ENCODE results near the gene BTBD6. TPM values are rescaled to one million over a fixed set of nuclear protein-coding genes. Genes with fewer than 3 reads are reported as not detected.

BTBD6 gene
- total RNA-seq, 1 experiment from 2014 or later, result 9.0 TPM

DNA sequence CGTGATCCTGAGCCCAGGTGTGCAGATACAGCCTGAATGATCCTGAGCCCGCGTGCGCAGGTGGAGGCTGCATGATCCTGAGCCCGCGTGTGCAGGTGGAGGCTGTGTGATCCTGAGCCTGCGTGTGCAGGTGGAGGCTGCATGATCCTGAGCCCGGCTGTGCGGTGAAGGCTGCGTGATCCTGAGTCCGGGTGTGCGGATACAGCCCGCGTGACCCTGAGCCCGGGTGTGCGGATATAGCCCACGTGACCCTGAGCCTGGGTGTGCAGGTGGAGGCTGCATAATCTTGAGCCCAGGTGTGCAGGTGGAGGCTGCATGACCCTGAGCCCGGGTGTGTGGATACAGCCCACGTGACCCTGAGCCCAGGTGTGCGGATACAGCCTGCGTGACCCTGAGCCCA, 32.2 kb downstream of the BTBD6 start:
- no peak overlapping the region for H3K4me2 ChIP-seq
- H3K27me3 ChIP-seq (ENCODE audit: insufficient read depth, low read depth), result no peaks in the 10 kb centered on the region
- H2AFZ ChIP-seq, result no peak overlapping the region
- POLR2A ChIA-PET (ENCODE audit: unreplicated experiment), result no interaction called here
- intact Hi-C loops (cut with micrococcal nuclease; ENCODE audit: unreplicated experiment), result loop anchor here (2.0 to 5.0 kb wide), 3 partner anchors 78 to 308 kb away; no protein-coding TSS in a partner anchor
- H3K79me2 ChIP-seq (ENCODE audit: low read depth), result no peaks in the 10 kb centered on the region; the same call in 1 of the 2 replicates
- no peak overlapping the region for H3K4me3 ChIP-seq
- H3K4me1 ChIP-seq (replicated peaks; ENCODE audit: insufficient read depth), result no peaks in the 10 kb centered on the region
- no peak for TF ChIP-seq EZH2 (IDR thresholded peaks at IDR 0.05; ENCODE audit: low read depth)
- TF ChIP-seq, protein P1, sequence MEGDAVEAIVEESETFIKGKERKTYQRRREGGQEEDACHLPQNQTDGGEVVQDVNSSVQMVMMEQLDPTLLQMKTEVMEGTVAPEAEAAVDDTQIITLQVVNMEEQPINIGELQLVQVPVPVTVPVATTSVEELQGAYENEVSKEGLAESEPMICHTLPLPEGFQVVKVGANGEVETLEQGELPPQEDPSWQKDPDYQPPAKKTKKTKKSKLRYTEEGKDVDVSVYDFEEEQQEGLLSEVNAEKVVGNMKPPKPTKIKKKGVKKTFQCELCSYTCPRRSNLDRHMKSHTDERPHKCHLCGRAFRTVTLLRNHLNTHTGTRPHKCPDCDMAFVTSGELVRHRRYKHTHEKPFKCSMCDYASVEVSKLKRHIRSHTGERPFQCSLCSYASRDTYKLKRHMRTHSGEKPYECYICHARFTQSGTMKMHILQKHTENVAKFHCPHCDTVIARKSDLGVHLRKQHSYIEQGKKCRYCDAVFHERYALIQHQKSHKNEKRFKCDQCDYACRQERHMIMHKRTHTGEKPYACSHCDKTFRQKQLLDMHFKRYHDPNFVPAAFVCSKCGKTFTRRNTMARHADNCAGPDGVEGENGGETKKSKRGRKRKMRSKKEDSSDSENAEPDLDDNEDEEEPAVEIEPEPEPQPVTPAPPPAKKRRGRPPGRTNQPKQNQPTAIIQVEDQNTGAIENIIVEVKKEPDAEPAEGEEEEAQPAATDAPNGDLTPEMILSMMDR (conservative IDR thresholded peaks at IDR 0.05), result no peak
- no TSS peak for BruUV-seq (replicated peaks)
- H3F3A ChIP-seq (ENCODE audit: insufficient read depth, low read depth), result no peaks in the 10 kb centered on the region
- H3K9me2 ChIP-seq (ENCODE audit: insufficient read depth), result no peaks in the 10 kb centered on the region
- CTCF ChIA-PET, result no interaction called here
- peaks cover 38% of the 10 kb centered on the region for H4K20me1 ChIP-seq (ENCODE audit: insufficient read depth)
- DNase-seq, result no peak
- H3K27ac ChIP-seq, result no peak overlapping the region
- no peaks in the 10 kb centered on the region for H3K9me3 ChIP-seq (ENCODE audit: insufficient read depth, low read depth)
- H3K36me3 ChIP-seq (ENCODE audit: low read depth), result no peaks in the 10 kb centered on the region

DNA sequence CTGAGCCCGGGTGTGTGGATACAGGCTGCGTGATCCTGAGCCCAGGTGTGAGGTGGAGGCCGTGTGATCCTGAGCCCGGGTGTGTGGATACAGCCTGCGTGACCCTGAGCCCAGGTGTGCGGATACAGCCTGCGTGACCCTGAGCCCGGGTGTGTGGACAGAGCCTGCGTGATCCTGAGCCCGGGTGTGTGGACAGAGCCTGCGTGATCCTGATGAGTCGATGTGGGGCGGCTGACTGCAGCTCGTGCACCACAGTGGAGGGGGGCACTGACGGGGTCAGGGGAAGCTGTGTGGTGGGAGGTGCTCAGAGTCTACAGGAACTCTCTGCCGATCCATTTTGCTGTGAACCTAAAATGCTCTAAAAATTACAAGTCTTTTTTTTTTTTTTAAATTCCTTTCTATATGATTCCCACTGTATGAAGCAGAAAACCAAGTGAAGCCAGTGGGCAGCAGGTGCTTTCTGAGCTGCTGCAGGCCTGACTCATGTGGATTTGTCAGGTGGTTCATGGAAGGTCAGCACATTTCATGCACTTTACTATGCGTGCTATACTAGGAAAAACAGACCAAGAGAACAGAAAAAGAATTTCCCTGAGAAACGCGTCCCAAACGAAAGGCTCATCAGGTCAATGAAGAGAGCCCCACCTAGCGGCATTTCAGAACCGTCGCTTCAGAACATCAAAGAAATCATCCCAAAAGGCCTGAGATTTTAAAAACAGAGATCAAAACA, 33.2 kb downstream of the BTBD6 start:
- peaks cover 38% of the 10 kb centered on the region for H4K20me1 ChIP-seq (ENCODE audit: insufficient read depth)
- H3K27ac ChIP-seq, result no peak overlapping the region
- no peaks in the 10 kb centered on the region for H3K27me3 ChIP-seq (ENCODE audit: insufficient read depth, low read depth)
- no peaks in the 10 kb centered on the region for H3K4me1 ChIP-seq (replicated peaks; ENCODE audit: insufficient read depth)
- H2AFZ ChIP-seq, result no peak overlapping the region
- H3K36me3 ChIP-seq (ENCODE audit: low read depth), result no peaks in the 10 kb centered on the region
- no peak overlapping the region for H3K4me3 ChIP-seq
- ChIA-PET POLR2A (ENCODE audit: unreplicated experiment) (no interaction called here), CTCF (no interaction called here)
- intact Hi-C loops (cut with micrococcal nuclease; ENCODE audit: unreplicated experiment), result loop anchor here (2.0 to 5.0 kb wide), 3 partner anchors 79 to 309 kb away; no protein-coding TSS in a partner anchor
- peak in 1 of 2 experiments; percentile 20 for DNase-seq
- H3K4me2 ChIP-seq, result no peak overlapping the region
- H3K9me3 ChIP-seq (ENCODE audit: insufficient read depth, low read depth), result no peaks in the 10 kb centered on the region
- TF ChIP-seq, protein P1 (conservative IDR thresholded peaks at IDR 0.05), result peak; percentile 69
- no peak for TF ChIP-seq EZH2 (IDR thresholded peaks at IDR 0.05; ENCODE audit: low read depth)
- no peaks in the 10 kb centered on the region for H3K9me2 ChIP-seq (ENCODE audit: insufficient read depth)
- BruUV-seq (replicated peaks), result no TSS peak
- no peaks in the 10 kb centered on the region; the same call in 1 of the 2 replicates for H3K79me2 ChIP-seq (ENCODE audit: low read depth)
- H3F3A ChIP-seq (ENCODE audit: insufficient read depth, low read depth), result no peaks in the 10 kb centered on the region

DNA sequence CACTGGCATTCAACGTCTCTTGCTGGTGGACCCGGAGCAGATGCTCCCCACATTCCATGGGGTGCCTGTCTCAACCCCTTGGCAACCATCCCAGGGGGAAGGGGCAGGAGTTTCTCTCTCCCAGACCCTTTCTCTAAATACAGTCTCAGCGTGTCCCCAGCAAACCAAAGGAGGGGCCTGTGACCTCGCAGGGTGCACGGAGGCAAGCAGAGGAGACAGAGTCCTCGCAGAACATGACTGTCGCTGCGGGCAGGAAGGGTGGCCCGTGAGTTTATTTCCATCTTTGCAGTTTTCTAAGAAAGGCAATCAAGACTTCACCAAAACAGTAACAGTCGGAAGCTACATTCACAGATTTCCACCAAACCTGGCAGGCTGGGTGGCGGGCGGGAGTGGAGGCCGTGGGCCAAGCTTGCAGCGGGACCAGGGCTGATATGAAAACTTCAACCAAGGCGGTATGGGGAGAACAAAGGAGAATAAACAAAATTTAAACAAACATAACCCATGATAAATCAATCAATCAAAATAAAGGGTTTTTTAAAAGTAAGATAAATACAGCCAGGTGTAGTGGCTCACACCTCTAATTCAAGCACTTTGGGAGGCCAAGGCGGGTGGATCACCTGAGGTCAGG, 33.9 kb downstream of the BTBD6 start:
- no TSS peak for BruUV-seq (replicated peaks)
- intact Hi-C loops (cut with micrococcal nuclease; ENCODE audit: unreplicated experiment), result loop anchor here (5.0 kb wide), 1 partner anchor 310 kb away; no protein-coding TSS in a partner anchor
- ChIA-PET POLR2A (ENCODE audit: unreplicated experiment) (no interaction called here), CTCF (no interaction called here)
- H3K36me3 ChIP-seq (ENCODE audit: low read depth), result no peaks in the 10 kb centered on the region
- H3K9me3 ChIP-seq (ENCODE audit: insufficient read depth, low read depth), result no peaks in the 10 kb centered on the region
- no peak overlapping the region for H2AFZ ChIP-seq
- no peak for TF ChIP-seq EZH2 (IDR thresholded peaks at IDR 0.05; ENCODE audit: low read depth)
- TF ChIP-seq, protein P1 (conservative IDR thresholded peaks at IDR 0.05), result peak; percentile 34; the same call in 1 of the 2 replicates
- no peaks in the 10 kb centered on the region for H3F3A ChIP-seq (ENCODE audit: insufficient read depth, low read depth)
- H3K4me2 ChIP-seq, result no peak overlapping the region
- no peaks in the 10 kb centered on the region for H3K27me3 ChIP-seq (ENCODE audit: insufficient read depth, low read depth)
- no peak for DNase-seq
- H3K27ac ChIP-seq, result no peak overlapping the region
- H3K4me3 ChIP-seq, result no peak overlapping the region
- H3K9me2 ChIP-seq (ENCODE audit: insufficient read depth), result no peaks in the 10 kb centered on the region
- H4K20me1 ChIP-seq (ENCODE audit: insufficient read depth), result peaks cover 38% of the 10 kb centered on the region
- no peaks in the 10 kb centered on the region for H3K4me1 ChIP-seq (replicated peaks; ENCODE audit: insufficient read depth)
- no peaks in the 10 kb centered on the region; the same call in 1 of the 2 replicates for H3K79me2 ChIP-seq (ENCODE audit: low read depth)
